Activated CD4-positive, alpha-beta memory T cell treated with anti-CD3 and anti-CD28 coated beads, Interleukin-2, amount 10 ng/mL, durations not matched to agents 7 days and 5 days (primary cell): Measurements from ENCODE around the gene PCSK1. TPM values are rescaled to one million over a fixed set of nuclear protein-coding genes. Genes with fewer than 3 reads are reported as not detected.

Experiments
- CTCF ChIA-PET: fragments of 350-600 bp; sonication (Branson Sonifier 250); formaldehyde crosslinking; loops from one replicate; lab custom pipeline; 2021; ENCODE audit warnings: antibody characterized with exemption, inconsistent platforms; lab: Charles Lee
- POLR2A ChIA-PET: fragments of 350-600 bp; sonication (Branson Sonifier 250); formaldehyde crosslinking; loops from one replicate; lab custom pipeline; 2021; ENCODE audit warnings: antibody characterized with exemption; lab: Charles Lee
- DNase-seq: peaks from one replicate; pipeline ENCODE4 v3.0.0-alpha.2; 2020
- H3K27ac Mint-ChIP-seq: one replicate; pipeline ENCODE4 v1.8.0; 2021; ENCODE audit warnings: mild to moderate bottlenecking, mixed read lengths
- H3K27me3 Mint-ChIP-seq: one replicate; pipeline ENCODE4 v1.8.0; 2021; ENCODE audit warnings: mixed read lengths
- H3K36me3 Mint-ChIP-seq: one replicate; pipeline ENCODE4 v1.8.0; 2021; ENCODE audit warnings: low read depth, mixed read lengths
- H3K4me1 Mint-ChIP-seq: one replicate; pipeline ENCODE4 v1.8.0; 2021; ENCODE audit warnings: mixed read lengths
- H3K4me3 Mint-ChIP-seq: one replicate; pipeline ENCODE4 v1.8.0; 2021; ENCODE audit warnings: mild to moderate bottlenecking, mixed read lengths
- H3K9me3 Mint-ChIP-seq: one replicate; pipeline ENCODE4 v1.8.0; 2021; ENCODE audit warnings: mixed read lengths
- total RNA-seq, 2 experiments: library from RNA; stranded (reverse); gene quantifications; one replicate each; pipeline ENCODE4 v1.2.3, GENCODE V29; 2021

Gene PCSK1
- total RNA-seq, 2 experiments from 2014 or later, result not detected

DNA sequence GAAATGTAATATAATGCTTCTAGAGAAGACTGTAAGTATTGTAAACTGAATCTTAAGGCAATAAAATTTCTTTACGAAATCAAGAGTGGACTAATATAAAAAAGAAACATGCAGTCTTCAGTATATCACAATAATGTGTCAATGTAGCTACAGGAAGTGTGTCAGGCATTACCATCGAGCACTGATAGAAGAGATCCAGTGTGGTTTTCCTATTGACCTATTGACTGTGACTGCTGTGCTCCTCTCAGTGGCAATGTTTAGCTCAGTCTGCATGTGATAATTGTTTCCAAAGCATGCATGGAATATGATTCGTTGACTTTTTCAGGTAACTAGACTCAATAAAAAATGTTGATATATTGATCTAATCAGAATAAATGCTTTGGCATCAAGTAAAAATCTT is 20.3 kb upstream of the PCSK1 start:
- POLR2A ChIA-PET, result no interaction called here
- Mint-ChIP-seq H3K27me3 (peaks cover 4% of the 10 kb centered on the region), H3K9me3 (no peaks in the 10 kb centered on the region), H3K27ac (no peak overlapping the region), H3K4me1 (peaks cover 3% of the 10 kb centered on the region), H3K36me3 (no peaks in the 10 kb centered on the region), H3K4me3 (no peak overlapping the region)
- DNase-seq, result no peak
- CTCF ChIA-PET, result interaction anchor here (0.7 kb wide), 1 partner anchor 14 kb away, joined by 3 read pairs; no protein-coding TSS in a partner anchor

DNA sequence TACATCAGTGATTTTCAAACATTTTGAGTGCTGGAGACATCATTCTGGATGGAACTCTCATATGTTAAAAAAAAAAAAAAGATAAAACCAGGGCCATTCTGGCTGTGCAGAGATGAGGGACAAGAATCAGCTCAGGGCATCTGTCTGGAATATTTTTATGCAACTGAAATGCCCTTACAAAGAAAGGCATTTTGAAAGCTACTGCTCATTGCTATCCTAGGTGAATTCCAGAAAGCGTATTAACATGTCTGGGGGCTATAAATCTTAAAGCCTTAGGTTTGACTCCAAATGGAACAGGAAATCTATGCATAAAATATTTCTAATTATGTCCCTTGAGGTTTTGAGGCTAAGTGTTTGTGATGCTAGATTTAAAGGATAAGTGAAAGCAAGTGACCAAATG is 14.9 kb upstream of the PCSK1 start:
- POLR2A ChIA-PET, result no interaction called here
- Mint-ChIP-seq H3K4me3 (no peak overlapping the region), H3K27me3 (peaks cover 21% of the 10 kb centered on the region), H3K36me3 (no peaks in the 10 kb centered on the region), H3K4me1 (no peaks in the 10 kb centered on the region), H3K9me3 (no peaks in the 10 kb centered on the region), H3K27ac (no peak overlapping the region)
- no peak for DNase-seq
- CTCF ChIA-PET, result no interaction called here

DNA sequence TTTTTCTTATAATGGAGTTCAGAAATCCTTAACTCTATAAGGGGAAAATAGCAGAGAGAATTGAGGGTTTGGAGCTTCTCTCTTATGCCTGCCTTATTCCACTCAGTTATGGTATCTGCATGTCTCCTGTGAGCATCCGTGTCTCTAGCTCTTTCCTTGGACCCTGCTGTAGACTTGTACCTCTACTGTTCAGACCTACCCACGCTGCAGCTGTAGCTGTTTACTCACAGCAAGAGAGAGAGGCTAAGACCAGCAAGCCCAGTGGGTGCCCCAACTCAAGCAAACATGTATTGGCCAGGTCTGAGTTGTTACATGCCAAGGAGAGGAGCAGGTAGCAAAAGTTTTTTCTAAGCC is 7.1 kb upstream of the PCSK1 start:
- DNase-seq, result no peak
- H3K27me3 Mint-ChIP-seq, result peaks cover 39% of the 10 kb centered on the region
- H3K27ac Mint-ChIP-seq, result no peak overlapping the region
- H3K36me3 Mint-ChIP-seq, result no peaks in the 10 kb centered on the region
- no peak overlapping the region for H3K4me3 Mint-ChIP-seq
- no peaks in the 10 kb centered on the region for H3K9me3 Mint-ChIP-seq
- POLR2A ChIA-PET, result interaction anchor here (0.6 to 0.7 kb wide), 2 partner anchors 289 to 441 kb away, joined by 3 to 4 read pairs; no protein-coding TSS in a partner anchor
- H3K4me1 Mint-ChIP-seq, result peaks cover 6% of the 10 kb centered on the region
- CTCF ChIA-PET, result interaction anchor here (0.6 to 1.7 kb wide), 9 partner anchors 13 to 254 kb away, joined by 3 to 7 read pairs (median 3); no protein-coding TSS in a partner anchor

DNA sequence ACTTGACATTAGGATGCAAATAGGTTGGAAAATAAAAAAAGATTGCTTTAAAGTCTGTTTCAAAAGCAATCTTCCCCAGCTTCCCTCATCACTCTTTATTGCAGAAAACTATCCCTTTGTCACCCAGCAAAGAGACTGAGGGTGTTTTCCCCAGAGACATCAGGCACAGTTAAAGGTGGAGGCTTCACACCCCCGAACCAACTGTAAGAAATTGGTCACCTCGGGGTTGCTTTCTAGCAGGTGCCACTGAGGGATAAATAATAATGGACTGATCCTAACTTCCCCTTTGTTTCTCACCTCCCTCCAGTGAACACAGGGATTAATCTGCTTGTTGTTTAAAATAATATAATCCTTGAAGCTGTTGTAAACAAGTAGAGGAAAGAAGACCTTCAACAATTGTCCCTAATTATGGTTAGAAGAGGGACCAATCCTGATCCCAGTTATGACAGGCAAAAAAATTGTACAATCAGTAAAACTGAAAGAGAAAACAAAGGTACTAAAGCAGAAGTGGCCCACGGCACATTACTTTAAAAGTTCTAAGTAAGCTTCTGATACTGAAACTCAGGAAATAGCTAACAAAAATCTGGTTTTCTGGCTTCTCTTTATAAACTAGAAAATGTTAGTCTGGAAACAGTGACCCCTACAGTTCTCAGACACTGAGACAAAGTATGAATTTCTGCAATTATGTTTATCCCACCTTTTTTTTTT is 6.6 kb upstream of the PCSK1 start:
- no peak overlapping the region for H3K4me3 Mint-ChIP-seq
- peaks cover 6% of the 10 kb centered on the region for H3K4me1 Mint-ChIP-seq
- peaks cover 45% of the 10 kb centered on the region for H3K27me3 Mint-ChIP-seq
- no peaks in the 10 kb centered on the region for H3K9me3 Mint-ChIP-seq
- ChIA-PET POLR2A (interaction anchor here (0.6 to 0.7 kb wide), 2 partner anchors 289 to 440 kb away, joined by 3 to 4 read pairs; no protein-coding TSS in a partner anchor), CTCF (interaction anchor here (0.6 to 1.7 kb wide), 8 partner anchors 13 to 254 kb away, joined by 3 to 7 read pairs (median 4); no protein-coding TSS in a partner anchor)
- H3K27ac Mint-ChIP-seq, result no peak overlapping the region
- no peaks in the 10 kb centered on the region for H3K36me3 Mint-ChIP-seq
- DNase-seq, result no peak

DNA sequence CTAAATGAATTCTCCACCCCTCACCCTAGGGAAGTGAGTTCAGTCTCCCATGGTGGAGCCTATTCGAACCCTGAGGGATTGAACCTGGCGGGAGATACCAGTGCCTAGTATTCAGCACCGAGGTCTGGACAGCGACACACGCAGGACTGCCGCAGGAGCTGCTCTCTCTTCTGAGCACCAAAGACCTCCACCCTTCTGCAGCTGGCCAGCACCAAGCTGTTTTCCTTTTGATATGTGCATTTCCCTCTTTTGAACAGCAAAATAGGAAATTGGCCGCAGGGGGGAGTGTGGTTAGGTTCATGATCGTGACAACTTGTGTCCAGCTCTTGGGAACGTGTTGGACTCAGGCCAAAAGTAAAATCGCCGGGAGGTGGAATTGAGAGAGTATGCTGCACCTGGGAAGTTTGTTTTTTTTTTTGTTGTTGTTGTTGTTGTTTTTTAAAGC is 1.2 kb upstream of the PCSK1 start:
- ChIA-PET POLR2A (no interaction called here), CTCF (no interaction called here)
- peak; percentile 51 for DNase-seq
- peaks cover 3% of the 10 kb centered on the region for H3K4me1 Mint-ChIP-seq
- peaks cover 77% of the 10 kb centered on the region for H3K27me3 Mint-ChIP-seq
- H3K9me3 Mint-ChIP-seq, result peaks cover 3% of the 10 kb centered on the region
- H3K4me3 Mint-ChIP-seq, result no peak overlapping the region
- H3K36me3 Mint-ChIP-seq, result peaks cover 8% of the 10 kb centered on the region
- no peak overlapping the region for H3K27ac Mint-ChIP-seq

DNA sequence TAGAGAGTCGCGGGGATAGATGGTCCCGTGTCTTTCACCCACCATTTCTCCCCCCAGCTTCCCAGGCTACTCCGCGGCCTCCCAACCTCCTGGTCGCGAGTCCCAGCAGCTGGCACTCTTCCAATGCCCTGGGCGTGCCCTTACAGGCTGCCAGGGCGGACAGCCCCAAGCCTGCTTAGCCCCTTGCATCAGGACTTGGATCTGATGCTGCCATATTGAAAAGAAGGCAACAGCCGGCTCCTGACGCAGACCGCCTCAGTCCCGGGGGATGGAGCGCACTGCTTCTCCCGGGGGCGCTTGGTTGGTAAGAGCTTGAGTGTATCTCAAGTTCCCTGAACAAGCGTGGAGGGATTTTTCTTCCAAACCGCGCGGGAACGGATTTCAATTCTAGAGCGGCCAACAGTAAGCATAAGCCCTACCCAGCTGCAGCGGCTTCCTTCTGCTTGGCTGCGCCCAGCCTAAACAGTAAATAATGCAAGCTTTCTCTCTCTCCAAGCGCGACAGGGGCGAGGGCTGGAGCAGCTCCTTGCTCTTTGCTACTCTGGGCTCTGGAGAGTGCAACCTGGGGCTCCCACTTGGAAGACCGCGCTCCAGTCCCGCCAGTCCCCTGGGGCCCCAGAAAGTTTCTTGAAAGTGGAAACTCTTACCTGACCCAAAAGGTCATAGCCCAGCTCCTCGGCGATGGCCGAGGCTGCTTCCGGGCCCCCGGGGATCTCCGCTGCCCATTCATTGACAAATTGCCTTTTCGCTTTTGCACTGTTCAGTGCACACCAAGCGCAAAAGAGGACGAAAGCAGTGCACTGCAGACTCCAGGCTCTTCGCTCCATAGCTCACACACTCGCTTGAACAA is 607 bp downstream of the PCSK1 start:
- Mint-ChIP-seq H3K9me3 (peaks cover 3% of the 10 kb centered on the region), H3K4me1 (peaks cover 3% of the 10 kb centered on the region), H3K4me3 (no peak overlapping the region), H3K27ac (no peak overlapping the region), H3K36me3 (peaks cover 8% of the 10 kb centered on the region), H3K27me3 (peaks cover 65% of the 10 kb centered on the region)
- no peak for DNase-seq
- POLR2A ChIA-PET, result no interaction called here
- CTCF ChIA-PET, result no interaction called here

DNA sequence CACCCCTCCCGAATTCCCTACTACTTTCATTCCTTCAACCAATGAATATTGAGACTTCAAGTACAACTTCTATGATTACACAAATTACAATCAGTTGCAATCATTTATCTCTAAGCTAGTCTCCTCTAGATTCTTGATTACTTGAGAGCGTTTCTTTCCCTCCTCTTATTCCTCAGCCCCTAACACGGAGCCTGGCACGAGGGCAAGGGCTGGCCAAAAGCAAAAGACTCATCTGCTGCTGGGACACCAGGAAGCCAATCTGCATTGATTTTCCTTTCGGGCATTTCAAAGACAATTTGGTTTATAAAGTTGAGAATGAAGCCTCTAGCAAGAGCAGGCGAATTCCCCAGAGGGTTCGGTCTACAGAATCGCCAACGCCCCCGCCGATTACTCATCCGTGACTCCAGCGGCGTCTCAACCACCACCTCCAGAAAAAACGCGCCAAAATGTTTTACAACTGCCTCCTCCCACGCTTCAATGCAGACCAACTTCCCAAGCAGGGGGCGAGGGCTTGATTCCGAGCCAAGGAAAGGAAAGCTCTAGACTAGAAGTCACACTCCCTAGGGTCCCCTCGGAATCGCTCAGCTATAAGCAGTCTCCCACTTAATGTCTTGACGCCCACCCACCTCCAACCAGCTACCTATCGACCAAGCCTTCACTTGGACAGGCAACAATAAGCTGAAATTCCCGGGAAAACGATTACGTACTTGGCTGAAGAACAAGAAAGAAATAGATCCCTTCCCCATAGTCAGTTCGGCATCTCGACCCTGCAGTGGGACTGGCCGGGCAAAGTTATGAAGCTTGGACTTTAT is 1.5 kb downstream of the PCSK1 start:
- H3K9me3 Mint-ChIP-seq, result peaks cover 3% of the 10 kb centered on the region
- no peak for DNase-seq
- peaks cover 61% of the 10 kb centered on the region for H3K27me3 Mint-ChIP-seq
- ChIA-PET POLR2A (no interaction called here), CTCF (no interaction called here)
- peaks cover 3% of the 10 kb centered on the region for H3K4me1 Mint-ChIP-seq
- peaks cover 8% of the 10 kb centered on the region for H3K36me3 Mint-ChIP-seq
- no peak overlapping the region for H3K4me3 Mint-ChIP-seq
- H3K27ac Mint-ChIP-seq, result no peak overlapping the region

DNA sequence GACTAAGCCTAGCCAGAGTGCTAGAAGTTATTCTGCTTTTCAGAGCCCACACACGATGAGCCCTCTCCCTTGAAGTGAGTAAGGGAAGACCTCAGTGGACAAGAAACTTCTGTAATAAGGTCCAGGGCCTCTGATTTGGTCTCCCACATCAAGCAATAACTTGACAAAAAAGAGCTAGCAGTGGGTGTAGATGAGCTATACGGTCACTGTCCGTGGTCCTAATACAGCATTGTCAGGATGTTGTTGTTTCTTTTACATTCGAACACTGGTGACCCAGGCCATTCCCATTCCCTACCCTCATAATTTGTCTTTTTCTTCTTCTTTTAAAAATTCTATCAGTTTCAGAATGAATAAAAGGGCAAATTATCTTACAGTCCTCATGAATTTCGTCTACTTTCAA is 5.2 kb downstream of the PCSK1 start:
- H3K4me1 Mint-ChIP-seq, result no peaks in the 10 kb centered on the region
- H3K4me3 Mint-ChIP-seq, result no peak overlapping the region
- no peak overlapping the region for H3K27ac Mint-ChIP-seq
- H3K36me3 Mint-ChIP-seq, result peaks cover 1% of the 10 kb centered on the region
- ChIA-PET POLR2A (no interaction called here), CTCF (no interaction called here)
- H3K27me3 Mint-ChIP-seq, result peaks cover 43% of the 10 kb centered on the region
- no peak for DNase-seq
- H3K9me3 Mint-ChIP-seq, result no peaks in the 10 kb centered on the region

DNA sequence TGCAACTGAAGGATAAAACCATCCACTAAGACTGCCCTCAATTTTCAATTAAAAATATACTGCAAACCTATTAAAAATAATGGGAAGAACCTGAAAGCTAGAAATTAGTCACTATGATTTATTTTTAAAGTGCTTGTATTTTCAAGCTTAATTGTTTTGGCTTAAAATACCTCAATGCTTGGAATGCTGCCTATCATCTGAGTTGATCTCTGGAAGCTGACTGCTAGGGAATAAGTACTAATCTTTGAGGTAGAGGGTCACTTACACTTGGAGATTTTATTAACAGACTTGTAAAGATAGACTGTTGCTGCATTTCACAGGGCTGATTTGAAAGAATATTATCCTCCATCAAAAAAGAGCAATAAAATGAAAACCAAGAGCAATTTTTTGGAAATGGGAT is 6.2 kb downstream of the PCSK1 start:
- Mint-ChIP-seq H3K36me3 (no peaks in the 10 kb centered on the region), H3K9me3 (no peaks in the 10 kb centered on the region), H3K27ac (no peak overlapping the region), H3K4me3 (no peak overlapping the region), H3K27me3 (peaks cover 37% of the 10 kb centered on the region), H3K4me1 (no peaks in the 10 kb centered on the region)
- no peak for DNase-seq
- ChIA-PET CTCF (no interaction called here), POLR2A (no interaction called here)

DNA sequence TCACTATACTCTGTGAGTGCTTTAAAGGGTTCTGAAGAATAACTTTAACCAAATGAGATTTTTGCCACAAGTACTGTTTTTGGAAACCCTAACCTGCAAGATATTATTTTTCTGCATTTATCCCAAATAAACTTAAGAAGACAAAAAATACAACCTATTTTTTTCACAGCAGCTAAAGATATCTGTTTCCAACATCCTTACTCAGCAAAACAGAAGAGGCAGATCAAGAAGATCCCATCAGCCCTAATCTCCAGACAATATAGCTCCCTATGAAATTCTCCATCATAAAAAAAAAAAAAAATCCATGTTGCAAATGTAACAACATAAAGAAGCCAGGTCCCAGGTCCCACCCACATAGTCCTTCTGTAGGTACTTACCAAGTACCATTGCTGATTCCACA is 7.6 kb downstream of the PCSK1 start:
- H3K4me3 Mint-ChIP-seq, result no peak overlapping the region
- H3K27me3 Mint-ChIP-seq, result peaks cover 30% of the 10 kb centered on the region
- H3K9me3 Mint-ChIP-seq, result no peaks in the 10 kb centered on the region
- CTCF ChIA-PET, result no interaction called here
- DNase-seq, result no peak
- H3K36me3 Mint-ChIP-seq, result no peaks in the 10 kb centered on the region
- H3K4me1 Mint-ChIP-seq, result no peaks in the 10 kb centered on the region
- no peak overlapping the region for H3K27ac Mint-ChIP-seq
- POLR2A ChIA-PET, result no interaction called here

DNA sequence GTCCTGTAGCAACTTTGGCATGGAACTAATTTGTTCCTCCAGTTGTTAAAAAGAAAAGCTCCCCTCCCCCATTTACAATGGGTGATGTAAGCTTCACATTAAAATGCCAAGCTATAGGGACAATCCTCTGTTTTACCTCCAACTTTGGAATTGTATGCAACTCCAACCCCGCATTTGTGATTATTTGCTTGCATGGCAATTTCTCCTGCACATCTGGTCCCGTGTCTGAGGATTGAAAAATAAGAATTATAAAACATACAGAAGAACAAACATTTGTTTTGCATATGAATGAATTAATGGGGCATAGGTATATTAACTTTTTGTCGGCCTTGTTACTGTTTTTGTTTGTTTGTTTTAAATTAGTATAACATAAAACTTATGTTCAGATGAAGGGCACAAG is 17.2 kb downstream of the PCSK1 start:
- no peak overlapping the region for H3K27ac Mint-ChIP-seq
- no peaks in the 10 kb centered on the region for H3K4me1 Mint-ChIP-seq
- no peak overlapping the region for H3K4me3 Mint-ChIP-seq
- ChIA-PET CTCF (no interaction called here), POLR2A (no interaction called here)
- H3K36me3 Mint-ChIP-seq, result no peaks in the 10 kb centered on the region
- H3K27me3 Mint-ChIP-seq, result peaks cover 13% of the 10 kb centered on the region
- H3K9me3 Mint-ChIP-seq, result no peaks in the 10 kb centered on the region
- no peak for DNase-seq

DNA sequence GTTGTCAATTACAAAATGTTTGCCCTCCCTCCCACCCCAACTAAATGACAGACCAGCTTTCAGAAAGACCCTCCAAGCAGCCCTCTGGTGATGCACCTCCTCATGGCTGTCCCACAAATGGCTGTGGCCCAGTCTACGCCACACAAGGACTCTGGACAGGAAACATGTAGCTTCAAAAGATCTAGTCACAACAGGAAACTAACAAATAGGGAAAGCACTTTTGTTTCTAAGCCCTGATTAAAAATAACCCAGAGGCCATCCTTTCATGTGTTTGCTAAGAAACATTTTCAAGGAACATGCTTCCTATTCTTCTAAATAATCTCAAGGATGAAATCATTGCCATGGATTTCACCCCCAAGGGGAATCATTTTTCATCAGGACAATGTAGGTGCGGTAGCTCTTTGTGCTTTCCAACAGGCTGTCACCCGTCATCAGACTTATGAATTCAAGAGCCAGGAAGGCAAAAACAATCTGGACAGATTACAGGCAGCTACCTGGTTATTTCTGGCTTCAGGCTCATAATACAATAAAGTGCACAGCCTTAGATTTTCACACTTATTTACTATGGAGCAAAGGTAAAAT is 20.1 kb downstream of the PCSK1 start:
- no peaks in the 10 kb centered on the region for H3K9me3 Mint-ChIP-seq
- H3K4me1 Mint-ChIP-seq, result no peaks in the 10 kb centered on the region
- DNase-seq, result no peak
- CTCF ChIA-PET, result interaction anchor here (1.3 kb wide), 1 partner anchor 27 kb away, joined by 3 read pairs; no protein-coding TSS in a partner anchor
- POLR2A ChIA-PET, result no interaction called here
- peaks cover 8% of the 10 kb centered on the region for H3K27me3 Mint-ChIP-seq
- no peak overlapping the region for H3K4me3 Mint-ChIP-seq
- no peak overlapping the region for H3K27ac Mint-ChIP-seq
- H3K36me3 Mint-ChIP-seq, result no peaks in the 10 kb centered on the region
